ENCODE measurements around the gene TACR1. TPM values are rescaled to one million over a fixed set of nuclear protein-coding genes. Genes with fewer than 3 reads are reported as not detected.

Gene TACR1
- total RNA-seq, 1 experiment from 2014 or later = not detected

GRCh38 chr2:75226099-75226498 is 26.8 kb upstream of the TACR1 start:
- H3K4me1 ChIP-seq (ENCODE audit: insufficient read depth, low read length, poor library complexity, severe bottlenecking) = no peaks in the 10 kb centered on the region
- intact Hi-C loops (cut with micrococcal nuclease; ENCODE audit: unreplicated experiment) = no loop called here
- no peaks in the 10 kb centered on the region for H3K36me3 ChIP-seq (ENCODE audit: insufficient read depth, low read length, poor library complexity, severe bottlenecking)
- H3K27me3 ChIP-seq (replicated peaks; ENCODE audit: insufficient read depth, low read depth, low read length, poor library complexity) = no peaks in the 10 kb centered on the region
- no peak overlapping the region for H3K27ac ChIP-seq (ENCODE audit: low read depth, low read length, poor library complexity, severe bottlenecking)
- no peaks in the 10 kb centered on the region for H3K9me3 ChIP-seq (ENCODE audit: low read depth, low read length, poor library complexity, severe bottlenecking)
- CTCF ChIA-PET = no interaction called here
- TF ChIP-seq CTCF (conservative IDR thresholded peaks at IDR 0.05; ENCODE audit: low read depth, low read length) = no peak
- no peak for TF ChIP-seq EZH2 (IDR thresholded peaks at IDR 0.05; ENCODE audit: borderline replicate concordance, low read depth, low read length, poor library complexity, severe bottlenecking)
- POLR2A ChIA-PET (ENCODE audit: low non-redundant PET) = no interaction called here
- DNase-seq (ENCODE audit: low spot score) = no peak
- no TSS peak for BruUV-seq (replicated peaks)
- H3K4me3 ChIP-seq (ENCODE audit: low read depth, low read length, poor library complexity, severe bottlenecking) = no peak overlapping the region

- no peaks in the 10 kb centered on the region for H3K36me3 ChIP-seq (ENCODE audit: insufficient read depth, low read length, poor library complexity, severe bottlenecking)
- H3K27ac ChIP-seq (ENCODE audit: low read depth, low read length, poor library complexity, severe bottlenecking) = no peak overlapping the region
- no peaks in the 10 kb centered on the region for H3K4me1 ChIP-seq (ENCODE audit: insufficient read depth, low read length, poor library complexity, severe bottlenecking)
- no TSS peak for BruUV-seq (replicated peaks)
- no peaks in the 10 kb centered on the region for H3K27me3 ChIP-seq (replicated peaks; ENCODE audit: insufficient read depth, low read depth, low read length, poor library complexity)
- H3K9me3 ChIP-seq (ENCODE audit: low read depth, low read length, poor library complexity, severe bottlenecking) = no peaks in the 10 kb centered on the region
- POLR2A ChIA-PET (ENCODE audit: low non-redundant PET) = no interaction called here
- TF ChIP-seq CTCF (conservative IDR thresholded peaks at IDR 0.05; ENCODE audit: low read depth, low read length) = no peak
- TF ChIP-seq EZH2 (IDR thresholded peaks at IDR 0.05; ENCODE audit: borderline replicate concordance, low read depth, low read length, poor library complexity, severe bottlenecking) = no peak
- DNase-seq (ENCODE audit: low spot score) = peak; percentile 9
- no peak overlapping the region for H3K4me3 ChIP-seq (ENCODE audit: low read depth, low read length, poor library complexity, severe bottlenecking)
- intact Hi-C loops (cut with micrococcal nuclease; ENCODE audit: unreplicated experiment) = no loop called here
- CTCF ChIA-PET = no interaction called here
Measured at GRCh38 chr2:75224636-75225094, 25.3 kb upstream of the TACR1 start.

GRCh38 chr2:75222527-75222926 is 23.2 kb upstream of the TACR1 start:
- DNase-seq (ENCODE audit: low spot score) = no peak
- no peaks in the 10 kb centered on the region for H3K36me3 ChIP-seq (ENCODE audit: insufficient read depth, low read length, poor library complexity, severe bottlenecking)
- BruUV-seq (replicated peaks) = no TSS peak
- intact Hi-C loops (cut with micrococcal nuclease; ENCODE audit: unreplicated experiment) = no loop called here
- ChIA-PET POLR2A (ENCODE audit: low non-redundant PET) (interaction anchor here (0.6 kb wide), 1 partner anchor 1924 kb away, joined by 5 read pairs; no protein-coding TSS in a partner anchor), CTCF (no interaction called here)
- no peak overlapping the region for H3K4me3 ChIP-seq (ENCODE audit: low read depth, low read length, poor library complexity, severe bottlenecking)
- H3K27me3 ChIP-seq (replicated peaks; ENCODE audit: insufficient read depth, low read depth, low read length, poor library complexity) = no peaks in the 10 kb centered on the region
- no peak overlapping the region for H3K27ac ChIP-seq (ENCODE audit: low read depth, low read length, poor library complexity, severe bottlenecking)
- H3K4me1 ChIP-seq (ENCODE audit: insufficient read depth, low read length, poor library complexity, severe bottlenecking) = no peaks in the 10 kb centered on the region
- TF ChIP-seq CTCF (conservative IDR thresholded peaks at IDR 0.05; ENCODE audit: low read depth, low read length) (no peak), EZH2 (IDR thresholded peaks at IDR 0.05; ENCODE audit: borderline replicate concordance, low read depth, low read length, poor library complexity, severe bottlenecking) (no peak)
- no peaks in the 10 kb centered on the region for H3K9me3 ChIP-seq (ENCODE audit: low read depth, low read length, poor library complexity, severe bottlenecking)

Data from A673 (cell line).